ENCODE measurements around the gene VANGL1. TPM values are rescaled to one million over a fixed set of nuclear protein-coding genes. Genes with fewer than 3 reads are reported as not detected.

The VANGL1 gene
- total and polyA plus RNA-seq, 2 of the 8 experiments (the other 6 are each of a cell fraction or from before 2014, with no cell fraction given), result 9.4 to 13.4 TPM

DNA sequence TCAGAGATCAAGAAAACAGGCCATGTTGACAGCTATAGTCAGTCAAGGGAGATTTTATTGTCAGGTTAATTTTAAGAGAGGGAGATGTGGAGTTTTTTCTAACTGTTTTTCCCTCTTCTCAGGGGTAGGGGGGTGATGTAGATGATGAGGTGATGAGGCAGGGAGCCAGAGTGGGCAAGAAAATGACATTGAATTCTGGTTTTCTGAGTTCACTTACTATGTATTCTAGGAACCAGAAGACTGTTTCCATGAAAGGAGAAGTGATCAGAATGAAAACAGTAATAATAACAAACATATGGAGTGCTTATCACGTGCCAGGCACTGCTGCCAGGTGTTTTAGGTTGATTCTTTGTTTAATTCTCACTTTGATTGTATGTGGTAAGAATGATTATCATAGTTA is 86.6 kb downstream of the VANGL1 start (continued):
- TF ChIP-seq, protein P1, sequence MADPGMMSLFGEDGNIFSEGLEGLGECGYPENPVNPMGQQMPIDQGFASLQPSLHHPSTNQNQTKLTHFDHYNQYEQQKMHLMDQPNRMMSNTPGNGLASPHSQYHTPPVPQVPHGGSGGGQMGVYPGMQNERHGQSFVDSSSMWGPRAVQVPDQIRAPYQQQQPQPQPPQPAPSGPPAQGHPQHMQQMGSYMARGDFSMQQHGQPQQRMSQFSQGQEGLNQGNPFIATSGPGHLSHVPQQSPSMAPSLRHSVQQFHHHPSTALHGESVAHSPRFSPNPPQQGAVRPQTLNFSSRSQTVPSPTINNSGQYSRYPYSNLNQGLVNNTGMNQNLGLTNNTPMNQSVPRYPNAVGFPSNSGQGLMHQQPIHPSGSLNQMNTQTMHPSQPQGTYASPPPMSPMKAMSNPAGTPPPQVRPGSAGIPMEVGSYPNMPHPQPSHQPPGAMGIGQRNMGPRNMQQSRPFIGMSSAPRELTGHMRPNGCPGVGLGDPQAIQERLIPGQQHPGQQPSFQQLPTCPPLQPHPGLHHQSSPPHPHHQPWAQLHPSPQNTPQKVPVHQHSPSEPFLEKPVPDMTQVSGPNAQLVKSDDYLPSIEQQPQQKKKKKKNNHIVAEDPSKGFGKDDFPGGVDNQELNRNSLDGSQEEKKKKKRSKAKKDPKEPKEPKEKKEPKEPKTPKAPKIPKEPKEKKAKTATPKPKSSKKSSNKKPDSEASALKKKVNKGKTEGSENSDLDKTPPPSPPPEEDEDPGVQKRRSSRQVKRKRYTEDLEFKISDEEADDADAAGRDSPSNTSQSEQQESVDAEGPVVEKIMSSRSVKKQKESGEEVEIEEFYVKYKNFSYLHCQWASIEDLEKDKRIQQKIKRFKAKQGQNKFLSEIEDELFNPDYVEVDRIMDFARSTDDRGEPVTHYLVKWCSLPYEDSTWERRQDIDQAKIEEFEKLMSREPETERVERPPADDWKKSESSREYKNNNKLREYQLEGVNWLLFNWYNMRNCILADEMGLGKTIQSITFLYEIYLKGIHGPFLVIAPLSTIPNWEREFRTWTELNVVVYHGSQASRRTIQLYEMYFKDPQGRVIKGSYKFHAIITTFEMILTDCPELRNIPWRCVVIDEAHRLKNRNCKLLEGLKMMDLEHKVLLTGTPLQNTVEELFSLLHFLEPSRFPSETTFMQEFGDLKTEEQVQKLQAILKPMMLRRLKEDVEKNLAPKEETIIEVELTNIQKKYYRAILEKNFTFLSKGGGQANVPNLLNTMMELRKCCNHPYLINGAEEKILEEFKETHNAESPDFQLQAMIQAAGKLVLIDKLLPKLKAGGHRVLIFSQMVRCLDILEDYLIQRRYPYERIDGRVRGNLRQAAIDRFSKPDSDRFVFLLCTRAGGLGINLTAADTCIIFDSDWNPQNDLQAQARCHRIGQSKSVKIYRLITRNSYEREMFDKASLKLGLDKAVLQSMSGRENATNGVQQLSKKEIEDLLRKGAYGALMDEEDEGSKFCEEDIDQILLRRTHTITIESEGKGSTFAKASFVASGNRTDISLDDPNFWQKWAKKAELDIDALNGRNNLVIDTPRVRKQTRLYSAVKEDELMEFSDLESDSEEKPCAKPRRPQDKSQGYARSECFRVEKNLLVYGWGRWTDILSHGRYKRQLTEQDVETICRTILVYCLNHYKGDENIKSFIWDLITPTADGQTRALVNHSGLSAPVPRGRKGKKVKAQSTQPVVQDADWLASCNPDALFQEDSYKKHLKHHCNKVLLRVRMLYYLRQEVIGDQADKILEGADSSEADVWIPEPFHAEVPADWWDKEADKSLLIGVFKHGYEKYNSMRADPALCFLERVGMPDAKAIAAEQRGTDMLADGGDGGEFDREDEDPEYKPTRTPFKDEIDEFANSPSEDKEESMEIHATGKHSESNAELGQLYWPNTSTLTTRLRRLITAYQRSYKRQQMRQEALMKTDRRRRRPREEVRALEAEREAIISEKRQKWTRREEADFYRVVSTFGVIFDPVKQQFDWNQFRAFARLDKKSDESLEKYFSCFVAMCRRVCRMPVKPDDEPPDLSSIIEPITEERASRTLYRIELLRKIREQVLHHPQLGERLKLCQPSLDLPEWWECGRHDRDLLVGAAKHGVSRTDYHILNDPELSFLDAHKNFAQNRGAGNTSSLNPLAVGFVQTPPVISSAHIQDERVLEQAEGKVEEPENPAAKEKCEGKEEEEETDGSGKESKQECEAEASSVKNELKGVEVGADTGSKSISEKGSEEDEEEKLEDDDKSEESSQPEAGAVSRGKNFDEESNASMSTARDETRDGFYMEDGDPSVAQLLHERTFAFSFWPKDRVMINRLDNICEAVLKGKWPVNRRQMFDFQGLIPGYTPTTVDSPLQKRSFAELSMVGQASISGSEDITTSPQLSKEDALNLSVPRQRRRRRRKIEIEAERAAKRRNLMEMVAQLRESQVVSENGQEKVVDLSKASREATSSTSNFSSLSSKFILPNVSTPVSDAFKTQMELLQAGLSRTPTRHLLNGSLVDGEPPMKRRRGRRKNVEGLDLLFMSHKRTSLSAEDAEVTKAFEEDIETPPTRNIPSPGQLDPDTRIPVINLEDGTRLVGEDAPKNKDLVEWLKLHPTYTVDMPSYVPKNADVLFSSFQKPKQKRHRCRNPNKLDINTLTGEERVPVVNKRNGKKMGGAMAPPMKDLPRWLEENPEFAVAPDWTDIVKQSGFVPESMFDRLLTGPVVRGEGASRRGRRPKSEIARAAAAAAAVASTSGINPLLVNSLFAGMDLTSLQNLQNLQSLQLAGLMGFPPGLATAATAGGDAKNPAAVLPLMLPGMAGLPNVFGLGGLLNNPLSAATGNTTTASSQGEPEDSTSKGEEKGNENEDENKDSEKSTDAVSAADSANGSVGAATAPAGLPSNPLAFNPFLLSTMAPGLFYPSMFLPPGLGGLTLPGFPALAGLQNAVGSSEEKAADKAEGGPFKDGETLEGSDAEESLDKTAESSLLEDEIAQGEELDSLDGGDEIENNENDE (IDR thresholded peaks at IDR 0.05; ENCODE audit: insufficient replicate concordance, low read length), result no peak
- TF ChIP-seq, protein P2, sequence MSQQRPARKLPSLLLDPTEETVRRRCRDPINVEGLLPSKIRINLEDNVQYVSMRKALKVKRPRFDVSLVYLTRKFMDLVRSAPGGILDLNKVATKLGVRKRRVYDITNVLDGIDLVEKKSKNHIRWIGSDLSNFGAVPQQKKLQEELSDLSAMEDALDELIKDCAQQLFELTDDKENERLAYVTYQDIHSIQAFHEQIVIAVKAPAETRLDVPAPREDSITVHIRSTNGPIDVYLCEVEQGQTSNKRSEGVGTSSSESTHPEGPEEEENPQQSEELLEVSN (IDR thresholded peaks at IDR 0.05), result no peak
- TF ChIP-seq POLR2AphosphoS5 (IDR thresholded peaks at IDR 0.05; ENCODE audit: low read depth, low read length) (no peak), GTF2F1 (IDR thresholded peaks at IDR 0.05; ENCODE audit: borderline replicate concordance, low read depth, low read length) (no peak), GABPA (IDR thresholded peaks at IDR 0.05; ENCODE audit: borderline replicate concordance, insufficient read depth, low read length) (no peak), CBX5 (IDR thresholded peaks at IDR 0.05; ENCODE audit: low read depth, low read length) (no peak), RXRA (IDR thresholded peaks at IDR 0.05; ENCODE audit: insufficient read depth, low read depth, low read length) (no peak), RBBP5 (IDR thresholded peaks at IDR 0.05; ENCODE audit: borderline replicate concordance, low read depth, low read length) (no peak), KDM1A (IDR thresholded peaks at IDR 0.05; ENCODE audit: borderline replicate concordance, low read length) (no peak), MAFK (IDR thresholded peaks at IDR 0.05; ENCODE audit: low read depth, low read length) (no peak)

Data from H1 (cell line).